ENCODE measurements around the gene PKP2.

Gene PKP2

GRCh38 chr12:32891526-32891925 lies 5.1 kb downstream of the PKP2 start:
- TF ChIP-seq CTCF (IDR thresholded peaks at IDR 0.05; ENCODE audit: low read depth, low read length) (no peak), EZH2phosphoT487 (IDR thresholded peaks at IDR 0.05; ENCODE audit: low read depth) (no peak)
- no peak overlapping the region for H3K27ac ChIP-seq (ENCODE audit: low read length)

DNA sequence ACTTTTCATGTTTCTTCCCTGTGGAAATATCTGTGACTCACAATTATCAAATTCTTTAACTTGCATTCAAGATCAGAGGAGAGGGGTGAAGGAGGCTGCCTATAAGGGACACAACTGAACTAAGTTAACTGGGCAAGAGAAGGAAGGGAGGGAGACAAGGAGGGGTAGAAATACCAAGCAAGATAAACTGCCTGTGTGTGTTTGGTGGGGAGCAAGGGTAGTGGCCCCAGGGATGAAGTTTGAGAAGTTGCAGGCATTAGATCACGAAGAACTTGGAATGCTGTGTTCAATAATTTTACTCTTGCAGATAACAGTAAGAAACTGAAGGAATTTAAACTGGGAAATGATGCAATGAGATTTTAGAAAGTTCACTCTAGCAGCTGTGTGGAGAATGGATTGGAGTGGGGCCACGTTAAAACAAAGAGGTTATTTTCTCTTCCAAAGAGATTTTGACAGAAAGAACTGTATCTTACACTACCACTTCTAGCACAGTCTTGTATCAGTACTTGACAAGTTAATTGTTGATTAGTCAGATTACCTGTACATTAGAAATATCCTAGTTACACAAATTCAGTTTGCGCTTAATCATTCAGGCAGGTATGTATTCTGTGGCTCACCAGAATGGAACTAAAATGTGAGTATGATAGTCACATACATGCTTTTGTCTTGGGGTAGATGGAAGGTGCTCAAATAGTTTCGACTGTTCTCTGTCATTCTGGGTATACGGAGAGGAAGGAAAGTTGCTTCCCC lies 7.4 kb downstream of the PKP2 start:
- Histone ChIP-seq H4K20me1 (ENCODE audit: insufficient read depth, low read length) (no peaks in the 10 kb centered on the region), H3K4me2 (ENCODE audit: low read length) (no peak overlapping the region), H3K4me1 (ENCODE audit: low read length) (no peaks in the 10 kb centered on the region), H2AFZ (ENCODE audit: low read depth, low read length) (no peak overlapping the region), H3K27me3 (ENCODE audit: low read depth, low read length) (peaks cover 31% of the 10 kb centered on the region), H3K4me3 (ENCODE audit: low read length) (no peak overlapping the region), H3K9ac (ENCODE audit: low read length) (no peak overlapping the region), H3K27ac (ENCODE audit: low read length) (no peak overlapping the region), H3K36me3 (replicated peaks; ENCODE audit: low read depth, low read length) (no peaks in the 10 kb centered on the region), H3K9me3 (ENCODE audit: insufficient read depth, low read length) (no peaks in the 10 kb centered on the region), H3K79me2 (ENCODE audit: low read length) (no peaks in the 10 kb centered on the region)
- TF ChIP-seq CTCF (IDR thresholded peaks at IDR 0.05; ENCODE audit: low read depth, low read length) (no peak), EZH2phosphoT487 (IDR thresholded peaks at IDR 0.05; ENCODE audit: low read depth) (no peak)

More at GRCh38 chr12:32891526-32891925, 5.1 kb downstream of the PKP2 start:
- no peaks in the 10 kb centered on the region for H3K4me1 ChIP-seq (ENCODE audit: low read length)
- H3K27me3 ChIP-seq (ENCODE audit: low read depth, low read length): peaks cover 29% of the 10 kb centered on the region
- no peak overlapping the region for H3K9ac ChIP-seq (ENCODE audit: low read length)
- H3K4me2 ChIP-seq (ENCODE audit: low read length): no peak overlapping the region
- H3K9me3 ChIP-seq (ENCODE audit: insufficient read depth, low read length): no peaks in the 10 kb centered on the region
- H3K4me3 ChIP-seq (ENCODE audit: low read length): no peak overlapping the region
- H2AFZ ChIP-seq (ENCODE audit: low read depth, low read length): no peak overlapping the region
- H3K36me3 ChIP-seq (replicated peaks; ENCODE audit: low read depth, low read length): no peaks in the 10 kb centered on the region
- no peaks in the 10 kb centered on the region for H4K20me1 ChIP-seq (ENCODE audit: insufficient read depth, low read length)
- no peaks in the 10 kb centered on the region for H3K79me2 ChIP-seq (ENCODE audit: low read length)

GRCh38 chr12:32887058-32887457 lies 9.5 kb downstream of the PKP2 start:
- no peak overlapping the region for H3K4me2 ChIP-seq (ENCODE audit: low read length)
- no peaks in the 10 kb centered on the region for H3K9me3 ChIP-seq (ENCODE audit: insufficient read depth, low read length)
- no peaks in the 10 kb centered on the region for H4K20me1 ChIP-seq (ENCODE audit: insufficient read depth, low read length)
- H3K9ac ChIP-seq (ENCODE audit: low read length): no peak overlapping the region
- H3K4me3 ChIP-seq (ENCODE audit: low read length): no peak overlapping the region
- peaks cover 33% of the 10 kb centered on the region for H3K27me3 ChIP-seq (ENCODE audit: low read depth, low read length)
- no peak overlapping the region for H2AFZ ChIP-seq (ENCODE audit: low read depth, low read length)
- no peak overlapping the region for H3K27ac ChIP-seq (ENCODE audit: low read length)
- no peaks in the 10 kb centered on the region for H3K79me2 ChIP-seq (ENCODE audit: low read length)
- no peaks in the 10 kb centered on the region for H3K4me1 ChIP-seq (ENCODE audit: low read length)
- TF ChIP-seq CTCF (IDR thresholded peaks at IDR 0.05; ENCODE audit: low read depth, low read length) (no peak), EZH2phosphoT487 (IDR thresholded peaks at IDR 0.05; ENCODE audit: low read depth) (no peak)
- no peaks in the 10 kb centered on the region for H3K36me3 ChIP-seq (replicated peaks; ENCODE audit: low read depth, low read length)

GRCh38 chr12:32885831-32886230 lies 10.7 kb downstream of the PKP2 start:
- Histone ChIP-seq H2AFZ (ENCODE audit: low read depth, low read length) (no peak overlapping the region), H3K79me2 (ENCODE audit: low read length) (no peaks in the 10 kb centered on the region), H3K9me3 (ENCODE audit: insufficient read depth, low read length) (no peaks in the 10 kb centered on the region), H3K4me3 (ENCODE audit: low read length) (no peak overlapping the region), H3K36me3 (replicated peaks; ENCODE audit: low read depth, low read length) (no peaks in the 10 kb centered on the region), H3K27ac (ENCODE audit: low read length) (no peak overlapping the region), H3K4me2 (ENCODE audit: low read length) (no peak overlapping the region), H3K4me1 (ENCODE audit: low read length) (no peaks in the 10 kb centered on the region), H4K20me1 (ENCODE audit: insufficient read depth, low read length) (no peaks in the 10 kb centered on the region), H3K27me3 (ENCODE audit: low read depth, low read length) (peaks cover 24% of the 10 kb centered on the region), H3K9ac (ENCODE audit: low read length) (no peak overlapping the region)
- no peak for TF ChIP-seq CTCF (IDR thresholded peaks at IDR 0.05; ENCODE audit: low read depth, low read length)
- no peak for TF ChIP-seq EZH2phosphoT487 (IDR thresholded peaks at IDR 0.05; ENCODE audit: low read depth)

Data from OCI-LY3 (cell line).